Bronchial epithelial cell (primary cell): ENCODE measurements around the gene RAD23A. TPM values are rescaled to one million over a fixed set of nuclear protein-coding genes. Genes with fewer than 3 reads are reported as not detected.
A peak's percentile ranks its signal among the peaks of the same experiment; 100 is the strongest.

Experiments
- DNase-seq: peaks from one replicate; pipeline ENCODE4 v3.0.0-alpha.2; 2010; ENCODE audit warnings: low read depth
- FAIRE-seq: peaks from 2 replicates; lab custom pipeline; 2011; peaks lifted over from hg19 to GRCh38; lab: Jason Lieb, UNC
- H3K27me3 ChIP-seq: 2 replicates; pipeline ENCODE4 v1.5.1; 2011; ENCODE audit warnings: low read length; ENCODE audit not compliant: control insufficient read depth, insufficient read depth
- H3K36me3 ChIP-seq: 2 replicates; pipeline ENCODE4 v1.5.1; 2011; ENCODE audit warnings: low read length; ENCODE audit not compliant: control insufficient read depth, insufficient read depth
- H3K4me3 ChIP-seq: 2 replicates; pipeline ENCODE4 v1.5.1; 2011; ENCODE audit warnings: mild to moderate bottlenecking, low read depth, low read length, control low read depth
- total RNA-seq: library from RNA; depleted of rRNA; stranded (reverse); fragments of >200 nt; gene quantifications from 2 replicates; pipeline ENCODE4 v1.2.1, GENCODE V29; 2014
- TF ChIP-seq, protein P1 (sequence below): IDR thresholded peaks from 2 replicates; pipeline ENCODE4 v1.5.1; 2011; ENCODE audit warnings: mild to moderate bottlenecking, moderate library complexity, low read length, control low read depth, inconsistent platforms; ENCODE audit not compliant: insufficient read depth, severe bottlenecking

RAD23A gene
- total RNA-seq, 1 donor from 2014 or later: 91.1 TPM

DNA sequence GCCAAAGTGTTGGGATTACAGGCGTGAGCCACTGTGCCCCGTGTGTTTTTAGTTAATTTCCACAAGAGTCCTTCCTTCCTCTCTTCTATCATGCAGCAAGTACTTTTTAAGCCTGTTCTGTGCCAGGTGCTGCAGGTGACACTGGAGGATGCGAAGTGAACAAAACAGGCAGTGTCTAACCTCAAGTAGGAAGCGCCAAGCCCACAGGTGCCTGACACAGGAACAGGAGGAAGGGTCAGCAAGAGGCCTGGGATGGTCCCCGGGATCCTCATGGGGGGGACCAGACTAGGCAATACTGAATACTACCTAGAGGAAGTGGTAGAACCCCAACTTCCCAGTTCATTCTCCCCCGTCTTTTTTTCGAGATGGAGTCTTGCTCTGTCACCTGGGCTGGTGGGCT is 9.1 kb upstream of the RAD23A start:
- Histone ChIP-seq H3K4me3 (no peak overlapping the region), H3K36me3 (peaks cover 23% of the 10 kb centered on the region), H3K27me3 (no peaks in the 10 kb centered on the region)
- no peak for DNase-seq
- TF ChIP-seq, protein P1, sequence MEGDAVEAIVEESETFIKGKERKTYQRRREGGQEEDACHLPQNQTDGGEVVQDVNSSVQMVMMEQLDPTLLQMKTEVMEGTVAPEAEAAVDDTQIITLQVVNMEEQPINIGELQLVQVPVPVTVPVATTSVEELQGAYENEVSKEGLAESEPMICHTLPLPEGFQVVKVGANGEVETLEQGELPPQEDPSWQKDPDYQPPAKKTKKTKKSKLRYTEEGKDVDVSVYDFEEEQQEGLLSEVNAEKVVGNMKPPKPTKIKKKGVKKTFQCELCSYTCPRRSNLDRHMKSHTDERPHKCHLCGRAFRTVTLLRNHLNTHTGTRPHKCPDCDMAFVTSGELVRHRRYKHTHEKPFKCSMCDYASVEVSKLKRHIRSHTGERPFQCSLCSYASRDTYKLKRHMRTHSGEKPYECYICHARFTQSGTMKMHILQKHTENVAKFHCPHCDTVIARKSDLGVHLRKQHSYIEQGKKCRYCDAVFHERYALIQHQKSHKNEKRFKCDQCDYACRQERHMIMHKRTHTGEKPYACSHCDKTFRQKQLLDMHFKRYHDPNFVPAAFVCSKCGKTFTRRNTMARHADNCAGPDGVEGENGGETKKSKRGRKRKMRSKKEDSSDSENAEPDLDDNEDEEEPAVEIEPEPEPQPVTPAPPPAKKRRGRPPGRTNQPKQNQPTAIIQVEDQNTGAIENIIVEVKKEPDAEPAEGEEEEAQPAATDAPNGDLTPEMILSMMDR: no peak
- no peak for FAIRE-seq

GRCh38 chr19:12937093-12937926 is 8.4 kb upstream of the RAD23A start:
- DNase-seq (no peak), FAIRE-seq (no peak)
- Histone ChIP-seq H3K4me3 (peak overlapping the region; percentile 90), H3K27me3 (no peaks in the 10 kb centered on the region), H3K36me3 (peaks cover 25% of the 10 kb centered on the region)
- TF ChIP-seq, protein P1: no peak

DNA sequence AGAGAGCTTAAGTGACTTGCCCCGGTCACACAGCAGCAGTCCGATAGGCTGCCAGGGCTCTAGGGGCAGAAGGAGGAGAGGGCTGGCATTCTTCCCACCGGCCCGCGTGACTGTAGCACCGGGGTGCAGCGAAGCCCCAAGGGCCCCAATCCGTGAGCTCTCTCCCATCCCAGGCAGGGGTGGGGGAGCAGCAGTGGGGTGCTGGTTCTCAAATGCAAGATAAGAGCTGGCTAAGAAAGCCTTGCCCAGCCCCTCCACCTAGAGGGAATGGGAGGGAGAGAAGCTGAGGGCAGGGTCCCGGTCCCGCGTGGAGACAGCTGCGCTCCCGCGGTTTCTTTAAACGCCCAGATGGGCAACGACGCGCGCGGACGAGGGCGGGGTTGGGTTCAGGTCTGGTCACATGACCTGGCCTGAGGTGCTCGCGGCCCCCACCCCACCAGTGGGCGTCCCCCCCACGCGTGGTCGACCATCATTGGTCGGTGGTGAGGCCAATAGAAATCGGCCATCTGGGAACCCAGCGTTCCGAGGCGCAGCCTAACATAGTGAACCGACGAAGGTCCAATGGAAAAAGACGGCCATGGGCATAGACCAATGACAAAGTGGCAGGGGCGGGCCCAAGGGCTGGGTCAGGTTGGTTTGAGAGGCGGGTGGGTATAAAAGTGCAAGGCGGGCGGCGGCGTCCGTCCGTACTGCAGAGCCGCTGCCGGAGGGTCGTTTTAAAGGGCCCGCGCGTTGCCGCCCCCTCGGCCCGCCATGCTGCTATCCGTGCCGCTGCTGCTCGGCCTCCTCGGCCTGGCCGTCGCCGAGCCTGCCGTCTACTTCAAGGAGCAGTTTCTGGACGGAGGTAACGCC is 7.5 kb upstream of the RAD23A start, which contains the start of gene CALR:
TSS of gene CALR (plus strand) at position 683 of the 852 bp plus-strand sequence. CDS start at position 754, 71 bp downstream.
- DNase-seq: peak; percentile 94
- peak; percentile 83 for FAIRE-seq
- H3K4me3 ChIP-seq: peak within 1 kb of the TSS; percentile 90
- no peaks in the 10 kb centered on the region for H3K27me3 ChIP-seq
- TF ChIP-seq, protein P1: no peak
- H3K36me3 ChIP-seq: peaks cover 26% of the 10 kb centered on the region

DNA sequence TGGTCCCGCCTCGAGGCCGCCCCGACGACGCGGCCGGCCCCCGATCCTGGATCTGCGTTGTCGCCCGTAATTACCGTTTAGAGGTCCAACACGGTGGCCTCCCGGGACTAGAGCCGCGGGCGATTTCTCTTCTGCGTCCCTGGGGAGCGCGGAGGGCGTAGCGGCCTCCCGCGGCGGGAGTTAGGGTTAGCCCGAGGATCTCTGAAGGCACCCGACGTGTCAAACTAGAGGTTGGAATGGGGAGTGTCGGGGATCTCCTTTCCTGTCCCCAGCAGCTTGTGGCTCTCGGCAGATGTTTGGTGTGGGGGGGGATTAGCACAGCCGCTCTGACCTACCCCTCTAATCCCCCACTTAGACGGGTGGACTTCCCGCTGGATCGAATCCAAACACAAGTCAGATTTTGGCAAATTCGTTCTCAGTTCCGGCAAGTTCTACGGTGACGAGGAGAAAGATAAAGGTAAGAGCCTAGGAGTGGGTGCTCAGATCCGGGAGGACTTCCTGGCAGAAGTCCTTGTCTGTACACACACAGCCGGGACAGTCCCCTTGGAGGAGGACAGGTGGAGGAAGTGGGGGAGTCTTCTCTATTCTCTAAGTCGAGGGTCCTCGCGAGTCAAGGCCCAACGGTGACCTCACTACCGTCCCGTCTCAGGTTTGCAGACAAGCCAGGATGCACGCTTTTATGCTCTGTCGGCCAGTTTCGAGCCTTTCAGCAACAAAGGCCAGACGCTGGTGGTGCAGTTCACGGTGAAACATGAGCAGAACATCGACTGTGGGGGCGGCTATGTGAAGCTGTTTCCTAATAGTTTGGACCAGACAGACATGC is 6.7 kb upstream of the RAD23A start:
- TF ChIP-seq, protein P1: peak; percentile 42
- FAIRE-seq (no peak), DNase-seq (no peak)
- Histone ChIP-seq H3K36me3 (peaks cover 31% of the 10 kb centered on the region), H3K4me3 (peak overlapping the region; percentile 90), H3K27me3 (no peaks in the 10 kb centered on the region)

GRCh38 chr19:12939975-12940423 is 5.7 kb upstream of the RAD23A start:
- Histone ChIP-seq H3K27me3 (no peaks in the 10 kb centered on the region), H3K36me3 (peaks cover 32% of the 10 kb centered on the region), H3K4me3 (peak overlapping the region; percentile 90)
- TF ChIP-seq, protein P1: no peak
- DNase-seq (no peak), FAIRE-seq (no peak)
